ENCODE measurements around the gene TNNT2.
A peak's percentile ranks its signal among the peaks of the same experiment; 100 is the strongest.

Gene TNNT2

GRCh38 chr1:201401700-201402099 lies 24.2 kb upstream of the TNNT2 start:
- DNase-seq (ENCODE audit: low spot score) = no peak

GRCh38 chr1:201400852-201401230 lies 23.4 kb upstream of the TNNT2 start:
- no peak for DNase-seq (ENCODE audit: low spot score)

GRCh38 chr1:201400212-201400851 lies 22.9 kb upstream of the TNNT2 start:
- no peak for DNase-seq (ENCODE audit: low spot score)

- DNase-seq (ENCODE audit: low spot score) = no peak
These were observed 22.1 kb upstream of the TNNT2 start for GRCh38 chr1:201399352-201400126.

GRCh38 chr1:201399018-201399351 lies 21.5 kb upstream of the TNNT2 start, which contains the start of gene LAD1:
TSS of gene LAD1 (minus strand) at chr1:201399324. CDS start at chr1:201399306, 18 bp downstream.
- no peak for DNase-seq (ENCODE audit: low spot score)

GRCh38 chr1:201397675-201398074 lies 20.2 kb upstream of the TNNT2 start:
- no peak for DNase-seq (ENCODE audit: low spot score)

GRCh38 chr1:201396861-201397464 lies 19.5 kb upstream of the TNNT2 start:
- DNase-seq (ENCODE audit: low spot score) = no peak

GRCh38 chr1:201395936-201396335 lies 18.5 kb upstream of the TNNT2 start:
- DNase-seq (ENCODE audit: low spot score) = no peak

- no peak for DNase-seq (ENCODE audit: low spot score)
These were observed 17.1 kb upstream of the TNNT2 start for GRCh38 chr1:201394591-201394990.

- no peak for DNase-seq (ENCODE audit: low spot score)
These were observed 15.6 kb upstream of the TNNT2 start for GRCh38 chr1:201393076-201393475.

GRCh38 chr1:201391651-201392511 lies 14.4 kb upstream of the TNNT2 start:
- no peak for DNase-seq (ENCODE audit: low spot score)

GRCh38 chr1:201391225-201391624 lies 13.7 kb upstream of the TNNT2 start:
- no peak for DNase-seq (ENCODE audit: low spot score)

GRCh38 chr1:201389051-201389450 lies 11.6 kb upstream of the TNNT2 start:
- DNase-seq (ENCODE audit: low spot score) = no peak

- DNase-seq (ENCODE audit: low spot score) = no peak
These were observed 8.7 kb upstream of the TNNT2 start for GRCh38 chr1:201386208-201386607.

GRCh38 chr1:201385299-201385891 lies 7.9 kb upstream of the TNNT2 start:
- DNase-seq (ENCODE audit: low spot score) = peak; percentile 37

GRCh38 chr1:201384406-201384782 lies 6.9 kb upstream of the TNNT2 start:
- no peak for DNase-seq (ENCODE audit: low spot score)

- DNase-seq (ENCODE audit: low spot score) = no peak
These were observed 6.3 kb upstream of the TNNT2 start for GRCh38 chr1:201383647-201384405.

- DNase-seq (ENCODE audit: low spot score) = no peak
These were observed 3.6 kb upstream of the TNNT2 start for GRCh38 chr1:201381130-201381529.

GRCh38 chr1:201379733-201380242 lies 2.3 kb upstream of the TNNT2 start:
- DNase-seq (ENCODE audit: low spot score) = no peak

- no peak for DNase-seq (ENCODE audit: low spot score)
These were observed 1.3 kb upstream of the TNNT2 start for GRCh38 chr1:201378804-201379203.
